Stimulated activated naive CD8-positive, alpha-beta T cell treated with anti-CD3 and anti-CD28 coated beads, Interleukin-15, Interleukin-2, amounts not matched to agents 100 ng/mL and 50 ng/mL, for 24 hours (primary cell): ENCODE measurements around the gene BTBD9.

Experiments
- H3K27ac Mint-ChIP-seq: one replicate; pipeline ENCODE4 v1.8.0; 2021; ENCODE audit warnings: mild to moderate bottlenecking, mixed read lengths
- H3K27me3 Mint-ChIP-seq: one replicate; pipeline ENCODE4 v1.8.0; 2021; ENCODE audit warnings: mixed read lengths
- H3K36me3 Mint-ChIP-seq: one replicate; pipeline ENCODE4 v1.8.0; 2021; ENCODE audit warnings: low read depth, mixed read lengths
- H3K4me1 Mint-ChIP-seq: one replicate; pipeline ENCODE4 v1.8.0; 2021; ENCODE audit warnings: low read depth, mixed read lengths
- H3K4me3 Mint-ChIP-seq: one replicate; pipeline ENCODE4 v1.8.0; 2021; ENCODE audit warnings: mild to moderate bottlenecking, mixed read lengths
- H3K9me3 Mint-ChIP-seq: one replicate; pipeline ENCODE4 v1.8.0; 2021; ENCODE audit warnings: mixed read lengths

Gene BTBD9

GRCh38 chr6:38391626-38392579, 247.8 kb downstream of the BTBD9 start:
- no peak overlapping the region for H3K4me3 Mint-ChIP-seq
- no peaks in the 10 kb centered on the region for H3K27me3 Mint-ChIP-seq
- no peaks in the 10 kb centered on the region for H3K9me3 Mint-ChIP-seq
- H3K27ac Mint-ChIP-seq, result no peak overlapping the region
- peaks cover 15% of the 10 kb centered on the region for H3K4me1 Mint-ChIP-seq
- peaks cover 6% of the 10 kb centered on the region for H3K36me3 Mint-ChIP-seq

GRCh38 chr6:38391206-38391605, 248.5 kb downstream of the BTBD9 start:
- no peak overlapping the region for H3K27ac Mint-ChIP-seq
- H3K4me1 Mint-ChIP-seq, result peaks cover 15% of the 10 kb centered on the region
- no peaks in the 10 kb centered on the region for H3K27me3 Mint-ChIP-seq

DNA sequence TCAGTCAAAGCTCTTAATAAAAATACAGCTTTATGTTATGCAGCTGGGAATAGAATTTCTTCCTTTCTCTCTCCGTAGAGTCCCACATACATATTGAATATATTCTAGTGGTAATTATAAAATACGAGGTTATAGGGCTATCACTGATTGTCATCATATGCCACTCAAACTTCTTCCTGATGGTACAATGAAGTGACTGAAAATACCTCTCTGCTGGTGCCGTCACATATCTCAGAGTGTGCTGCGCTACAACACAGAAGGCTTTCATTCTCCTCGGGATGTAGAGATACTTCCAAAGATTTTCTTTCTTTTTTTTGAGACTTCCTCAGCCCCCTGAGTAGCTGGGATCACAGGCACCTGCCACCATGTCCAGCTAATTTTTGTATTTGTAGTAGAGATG, 249.9 kb downstream of the BTBD9 start:
- no peak overlapping the region for H3K4me3 Mint-ChIP-seq
- H3K36me3 Mint-ChIP-seq, result peaks cover 6% of the 10 kb centered on the region
- H3K27ac Mint-ChIP-seq, result no peak overlapping the region
- H3K4me1 Mint-ChIP-seq, result peaks cover 15% of the 10 kb centered on the region
- no peaks in the 10 kb centered on the region for H3K9me3 Mint-ChIP-seq
- no peaks in the 10 kb centered on the region for H3K27me3 Mint-ChIP-seq

More at GRCh38 chr6:38391206-38391605, 248.5 kb downstream of the BTBD9 start:
- H3K36me3 Mint-ChIP-seq, result peaks cover 6% of the 10 kb centered on the region
- H3K4me3 Mint-ChIP-seq, result no peak overlapping the region
- no peaks in the 10 kb centered on the region for H3K9me3 Mint-ChIP-seq

GRCh38 chr6:38387971-38388370, 251.8 kb downstream of the BTBD9 start:
- no peak overlapping the region for H3K27ac Mint-ChIP-seq
- peaks cover 15% of the 10 kb centered on the region for H3K4me1 Mint-ChIP-seq
- H3K9me3 Mint-ChIP-seq, result no peaks in the 10 kb centered on the region
- H3K4me3 Mint-ChIP-seq, result no peak overlapping the region
- no peaks in the 10 kb centered on the region for H3K27me3 Mint-ChIP-seq
- H3K36me3 Mint-ChIP-seq, result peaks cover 6% of the 10 kb centered on the region

DNA sequence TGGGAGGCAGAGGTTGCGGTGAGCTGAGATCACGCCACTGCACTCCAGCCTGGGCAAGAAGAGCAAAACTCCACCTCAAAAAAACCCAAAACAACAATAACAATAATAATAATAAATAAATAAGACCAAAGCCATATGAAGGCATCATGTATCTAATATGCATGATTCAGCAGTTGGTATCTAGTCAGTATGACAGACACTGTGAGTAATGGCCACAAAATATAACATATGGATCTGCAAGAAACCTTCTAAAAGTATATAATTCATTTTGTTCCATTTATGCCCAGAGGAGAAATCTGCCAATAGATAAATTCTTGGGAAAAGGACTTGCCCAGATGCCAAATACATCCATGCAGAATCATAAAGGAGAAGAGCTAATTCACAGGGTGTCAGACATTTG, 252.3 kb downstream of the BTBD9 start:
- H3K27me3 Mint-ChIP-seq, result no peaks in the 10 kb centered on the region
- H3K27ac Mint-ChIP-seq, result no peak overlapping the region

DNA sequence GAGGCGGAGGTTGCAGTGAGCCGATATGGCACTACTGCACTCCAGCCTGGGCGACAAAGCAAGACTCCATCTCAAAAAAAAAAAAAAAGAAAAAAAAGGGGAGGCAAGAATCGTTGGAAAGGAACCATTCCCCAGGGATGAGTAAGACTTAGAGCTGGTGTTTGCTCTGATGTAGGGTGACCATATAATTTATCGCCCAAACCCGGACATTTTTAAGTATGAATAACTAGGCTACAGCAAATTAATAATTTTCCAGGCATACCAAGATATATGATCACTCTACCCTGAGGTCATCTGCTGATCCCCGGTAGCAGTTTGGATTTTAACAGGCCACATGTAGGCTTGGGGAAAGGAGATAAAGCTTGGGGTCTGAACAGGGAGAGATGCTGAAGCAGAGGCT, 260.9 kb downstream of the BTBD9 start:
- H3K27me3 Mint-ChIP-seq, result no peaks in the 10 kb centered on the region
- no peaks in the 10 kb centered on the region for H3K4me1 Mint-ChIP-seq
- no peak overlapping the region for H3K27ac Mint-ChIP-seq
- H3K4me3 Mint-ChIP-seq, result no peak overlapping the region
- no peaks in the 10 kb centered on the region for H3K9me3 Mint-ChIP-seq
- no peaks in the 10 kb centered on the region for H3K36me3 Mint-ChIP-seq

More for the DNA sequence above, 252.3 kb downstream of the BTBD9 start:
- Mint-ChIP-seq H3K4me3 (no peak overlapping the region), H3K36me3 (peaks cover 6% of the 10 kb centered on the region), H3K4me1 (peaks cover 15% of the 10 kb centered on the region), H3K9me3 (no peaks in the 10 kb centered on the region)

- Mint-ChIP-seq H3K4me3 (no peak overlapping the region), H3K36me3 (no peaks in the 10 kb centered on the region), H3K27me3 (no peaks in the 10 kb centered on the region), H3K27ac (no peak overlapping the region), H3K9me3 (no peaks in the 10 kb centered on the region), H3K4me1 (no peaks in the 10 kb centered on the region)
These were observed 263.8 kb downstream of the BTBD9 start for GRCh38 chr6:38375937-38376336.

DNA sequence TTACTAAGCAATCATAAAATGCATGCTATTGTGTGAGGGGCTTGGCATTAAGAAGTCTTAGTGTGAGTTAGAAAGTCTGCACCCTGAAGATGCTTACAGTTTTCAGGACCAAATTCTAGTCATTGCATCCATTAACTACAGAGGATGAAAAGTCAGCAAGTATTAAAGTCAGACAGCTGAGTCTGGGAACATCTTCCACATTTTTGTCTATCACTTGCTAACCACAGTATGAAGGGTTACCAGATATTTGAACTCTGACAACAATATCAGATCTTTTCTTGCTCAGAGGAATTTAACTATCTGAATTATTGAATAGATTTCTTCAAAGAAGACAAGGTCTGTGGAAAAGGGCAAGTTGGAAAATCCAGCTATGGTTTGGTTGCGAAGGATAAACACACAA, 264.4 kb downstream of the BTBD9 start:
- Mint-ChIP-seq H3K4me1 (no peaks in the 10 kb centered on the region), H3K9me3 (no peaks in the 10 kb centered on the region), H3K4me3 (no peak overlapping the region), H3K27ac (no peak overlapping the region), H3K36me3 (no peaks in the 10 kb centered on the region), H3K27me3 (no peaks in the 10 kb centered on the region)

DNA sequence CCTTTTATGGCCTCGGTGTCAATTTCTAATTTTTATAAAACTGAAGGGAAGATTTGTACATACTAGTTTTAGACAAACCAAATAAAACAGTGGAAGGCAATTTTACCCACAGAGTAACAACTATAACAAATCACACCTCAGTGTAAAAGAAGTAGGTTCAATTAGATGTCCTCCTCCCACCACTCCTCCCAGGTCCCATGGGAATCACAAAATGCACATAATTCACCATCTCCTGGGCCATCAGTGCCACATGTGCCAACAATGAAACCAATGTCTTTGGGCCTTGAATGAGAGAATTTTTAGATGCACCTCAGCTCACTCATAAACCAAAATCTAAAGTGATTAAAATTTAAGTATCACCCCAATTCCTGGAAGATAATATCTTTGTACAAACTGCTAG, 267.8 kb downstream of the BTBD9 start:
- Mint-ChIP-seq H3K9me3 (no peaks in the 10 kb centered on the region), H3K27me3 (no peaks in the 10 kb centered on the region)

DNA sequence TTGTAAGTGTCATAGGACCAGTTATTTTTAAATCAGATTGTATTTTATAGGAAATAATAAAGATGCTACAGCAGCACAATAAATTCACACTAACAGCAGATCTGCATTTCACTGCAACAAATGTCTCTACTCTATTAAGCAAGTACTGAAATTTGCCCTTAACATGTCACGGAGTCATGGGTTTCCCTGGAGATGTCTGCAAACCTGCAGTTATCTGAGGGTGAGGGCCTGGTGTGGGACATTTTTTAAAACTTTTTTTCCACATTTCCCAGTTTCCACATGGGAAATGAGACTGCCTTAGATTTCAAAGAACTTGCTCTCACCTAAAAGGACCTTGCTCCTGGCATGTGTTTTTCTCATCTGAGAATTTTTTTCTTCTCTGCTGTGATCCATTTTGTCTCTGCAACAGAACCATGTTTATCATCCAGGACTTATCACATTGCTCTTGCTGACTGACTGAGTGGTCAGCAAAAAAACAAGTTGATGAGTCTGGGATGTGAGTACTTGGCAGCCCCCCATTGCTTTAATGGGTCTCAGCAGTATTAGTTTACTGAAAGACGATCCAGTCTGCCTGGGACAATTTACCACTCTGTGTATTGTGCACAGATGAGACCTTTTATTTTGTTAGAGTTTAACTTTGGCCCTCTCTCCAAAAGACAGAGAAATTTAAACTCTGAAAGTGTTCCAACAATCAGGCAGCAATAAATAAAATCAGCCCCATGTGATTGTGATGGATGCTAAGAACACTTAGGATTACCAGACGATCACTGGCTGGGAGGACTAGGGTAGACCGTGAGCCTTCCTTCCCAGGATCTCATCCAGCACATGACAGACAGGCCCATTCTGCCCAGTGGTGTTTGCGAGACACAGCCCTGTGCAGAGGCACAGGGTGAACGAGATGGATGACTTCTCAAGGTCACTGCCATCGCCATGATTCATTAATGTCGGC, 268.8 kb downstream of the BTBD9 start:
- Mint-ChIP-seq H3K4me1 (no peaks in the 10 kb centered on the region), H3K36me3 (no peaks in the 10 kb centered on the region), H3K27me3 (no peaks in the 10 kb centered on the region), H3K4me3 (no peak overlapping the region), H3K9me3 (no peaks in the 10 kb centered on the region), H3K27ac (no peak overlapping the region)

More for the DNA sequence above, 267.8 kb downstream of the BTBD9 start:
- H3K4me1 Mint-ChIP-seq, result no peaks in the 10 kb centered on the region
- H3K4me3 Mint-ChIP-seq, result no peak overlapping the region
- H3K36me3 Mint-ChIP-seq, result no peaks in the 10 kb centered on the region
- H3K27ac Mint-ChIP-seq, result no peak overlapping the region

DNA sequence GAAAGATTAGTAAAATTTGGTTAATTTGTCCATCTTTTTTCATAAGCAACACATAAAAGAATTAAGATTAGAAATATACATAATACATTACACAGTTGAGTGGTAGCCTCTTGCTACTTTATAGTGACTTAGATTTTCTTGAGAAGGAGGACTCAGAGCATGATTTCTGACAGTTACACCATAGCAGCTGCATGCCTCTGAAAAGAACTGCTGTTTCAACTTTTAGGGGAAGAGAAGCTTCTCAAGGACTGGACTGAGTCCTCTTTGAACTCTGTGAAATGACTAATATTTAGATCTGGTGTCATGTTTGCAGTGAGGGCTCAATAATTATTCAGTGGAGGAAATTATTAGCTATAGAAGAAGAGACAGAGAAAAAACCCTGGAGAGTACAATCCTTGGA, 272.5 kb downstream of the BTBD9 start:
- Mint-ChIP-seq H3K27ac (no peak overlapping the region), H3K36me3 (no peaks in the 10 kb centered on the region), H3K9me3 (no peaks in the 10 kb centered on the region), H3K27me3 (no peaks in the 10 kb centered on the region), H3K4me1 (no peaks in the 10 kb centered on the region), H3K4me3 (no peak overlapping the region)

GRCh38 chr6:38366234-38366633, 273.5 kb downstream of the BTBD9 start:
- Mint-ChIP-seq H3K27ac (no peak overlapping the region), H3K36me3 (no peaks in the 10 kb centered on the region), H3K27me3 (no peaks in the 10 kb centered on the region), H3K9me3 (no peaks in the 10 kb centered on the region), H3K4me3 (no peak overlapping the region), H3K4me1 (no peaks in the 10 kb centered on the region)

DNA sequence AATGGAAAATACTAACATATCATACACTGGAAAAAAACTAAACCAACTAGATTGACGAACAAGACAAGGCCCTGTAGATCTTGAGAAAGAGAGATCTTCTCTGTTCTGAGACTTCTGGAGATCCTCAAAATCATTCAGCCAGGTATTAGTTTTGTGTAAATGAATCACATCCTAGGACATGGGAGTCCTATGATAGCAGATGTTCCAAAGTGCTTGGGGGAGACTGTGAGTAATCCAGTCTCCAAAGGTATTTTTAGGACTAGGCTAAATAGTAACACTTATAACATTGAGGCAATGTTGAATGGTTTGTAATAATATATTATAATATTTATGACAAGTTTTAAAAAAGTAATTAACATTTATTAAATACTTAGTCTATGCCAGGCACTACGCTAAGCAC, 275.0 kb downstream of the BTBD9 start:
- Mint-ChIP-seq H3K36me3 (no peaks in the 10 kb centered on the region), H3K4me1 (no peaks in the 10 kb centered on the region), H3K27ac (no peak overlapping the region)

DNA sequence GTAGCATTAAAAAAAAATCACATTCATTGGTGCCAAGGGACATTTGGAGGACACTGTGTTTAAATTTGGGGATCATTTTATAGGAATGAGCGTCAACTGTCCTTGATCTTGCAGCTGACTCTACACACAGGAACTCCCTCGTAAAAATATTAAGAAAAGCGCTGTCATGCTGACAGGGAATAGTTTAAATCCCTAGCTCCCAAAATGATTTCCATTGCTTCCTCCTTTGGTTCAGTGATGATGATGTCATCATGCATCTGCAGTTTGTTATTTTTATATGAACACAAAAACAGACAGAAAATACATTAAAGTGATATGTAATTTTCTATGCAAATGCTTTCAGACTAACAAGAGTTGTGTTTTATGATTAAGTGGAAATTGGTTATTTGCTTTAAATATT, 275.6 kb downstream of the BTBD9 start:
- no peak overlapping the region for H3K27ac Mint-ChIP-seq
- no peaks in the 10 kb centered on the region for H3K9me3 Mint-ChIP-seq
- no peaks in the 10 kb centered on the region for H3K27me3 Mint-ChIP-seq
- no peaks in the 10 kb centered on the region for H3K4me1 Mint-ChIP-seq
- peaks cover 2% of the 10 kb centered on the region for H3K36me3 Mint-ChIP-seq
- H3K4me3 Mint-ChIP-seq, result no peak overlapping the region

More for the DNA sequence above, 275.0 kb downstream of the BTBD9 start:
- Mint-ChIP-seq H3K4me3 (no peak overlapping the region), H3K9me3 (no peaks in the 10 kb centered on the region), H3K27me3 (no peaks in the 10 kb centered on the region)

- H3K9me3 Mint-ChIP-seq, result no peaks in the 10 kb centered on the region
These were observed 284.2 kb downstream of the BTBD9 start for GRCh38 chr6:38355519-38355918.

More at GRCh38 chr6:38355519-38355918, 284.2 kb downstream of the BTBD9 start:
- Mint-ChIP-seq H3K4me3 (no peak overlapping the region), H3K4me1 (peaks cover 11% of the 10 kb centered on the region), H3K27ac (no peak overlapping the region), H3K27me3 (no peaks in the 10 kb centered on the region), H3K36me3 (peaks cover 10% of the 10 kb centered on the region)
